Erythroblast (primary cell): ENCODE data around the gene IBA57.

Experiments
- GATA1 ChIP-seq: IDR thresholded peaks from 2 replicates; pipeline ENCODE4 v1.6.1; 2011; ENCODE audit warnings: low read depth, mild to moderate bottlenecking, control low read depth, low read length, moderate library complexity
- POLR2A ChIP-seq: IDR thresholded peaks from 2 replicates; pipeline ENCODE4 v1.6.1; 2011; ENCODE audit warnings: mild to moderate bottlenecking, low read length

- TF ChIP-seq POLR2A, result no peak
- TF ChIP-seq GATA1, result no peak
Measured at GRCh38 chr1:228155596-228156514, 9.7 kb upstream of the IBA57 start.
